ENCODE measurements around the gene ACAD11.

The ACAD11 gene

GRCh38 chr3:132553826-132554225 is 105.8 kb downstream of the ACAD11 start:
- no peak for DNase-seq (ENCODE audit: low read depth)

GRCh38 chr3:132550579-132551305 is 108.9 kb downstream of the ACAD11 start:
- DNase-seq (ENCODE audit: low read depth): no peak

- DNase-seq (ENCODE audit: low read depth): peak; percentile 82
Measured at GRCh38 chr3:132549890-132550578, 109.6 kb downstream of the ACAD11 start.

GRCh38 chr3:132549169-132549568 is 110.4 kb downstream of the ACAD11 start:
- no peak for DNase-seq (ENCODE audit: low read depth)

- no peak for DNase-seq (ENCODE audit: low read depth)
Measured at GRCh38 chr3:132545471-132545870, 114.1 kb downstream of the ACAD11 start.

GRCh38 chr3:132544130-132544529 is 115.5 kb downstream of the ACAD11 start:
- no peak for DNase-seq (ENCODE audit: low read depth)

- DNase-seq (ENCODE audit: low read depth): peak; percentile 91
Measured at GRCh38 chr3:132543011-132543739, 116.4 kb downstream of the ACAD11 start.

- no peak for DNase-seq (ENCODE audit: low read depth)
Measured at GRCh38 chr3:132542577-132542976, 117.0 kb downstream of the ACAD11 start.

- DNase-seq (ENCODE audit: low read depth): no peak
Measured at GRCh38 chr3:132539681-132540080, 119.9 kb downstream of the ACAD11 start.

- DNase-seq (ENCODE audit: low read depth): no peak
Measured at GRCh38 chr3:132538072-132538471, 121.5 kb downstream of the ACAD11 start.

- no peak for DNase-seq (ENCODE audit: low read depth)
Measured at GRCh38 chr3:132537297-132537696, 122.3 kb downstream of the ACAD11 start.

- no peak for DNase-seq (ENCODE audit: low read depth)
Measured at GRCh38 chr3:132536442-132537153, 123.0 kb downstream of the ACAD11 start.

GRCh38 chr3:132535575-132536441 is 123.8 kb downstream of the ACAD11 start:
- peak; percentile 61 for DNase-seq (ENCODE audit: low read depth)

GRCh38 chr3:132530624-132531023 is 129.0 kb downstream of the ACAD11 start:
- no peak for DNase-seq (ENCODE audit: low read depth)

GRCh38 chr3:132522353-132522752 is 137.3 kb downstream of the ACAD11 start:
- no peak for DNase-seq (ENCODE audit: low read depth)

GRCh38 chr3:132521901-132522300 is 137.7 kb downstream of the ACAD11 start:
- DNase-seq (ENCODE audit: low read depth): no peak

GRCh38 chr3:132519914-132520313 is 139.7 kb downstream of the ACAD11 start:
- DNase-seq (ENCODE audit: low read depth): no peak

- no peak for DNase-seq (ENCODE audit: low read depth)
Measured at GRCh38 chr3:132517311-132517710, 142.3 kb downstream of the ACAD11 start.

- DNase-seq (ENCODE audit: low read depth): no peak
Measured at GRCh38 chr3:132513057-132513456, 146.6 kb downstream of the ACAD11 start.

- DNase-seq (ENCODE audit: low read depth): no peak
Measured at GRCh38 chr3:132509506-132509905, 150.1 kb downstream of the ACAD11 start.

- no peak for DNase-seq (ENCODE audit: low read depth)
Measured at GRCh38 chr3:132509096-132509495, 150.5 kb downstream of the ACAD11 start.

Measured in HS-5 (cell line).